Stimulated activated CD4-positive, alpha-beta T cell treated with anti-CD3 and anti-CD28 coated beads, Interleukin-1b, Interleukin-23, amount 100 ng/mL, for 1 hour (primary cell): Measurements from ENCODE around the gene NMNAT3.
"Not testable (repeated sequence)": the region's sequence is repeated elsewhere in the genome, so short reads cannot be mapped to it uniquely, and the experiment has no call there.

Experiments
- DNase-seq, 2 donors: peaks; one replicate each; pipeline ENCODE4 v3.0.0-alpha.2; 2020; ENCODE audit warnings: low read depth in 2 of 2

Gene NMNAT3

GRCh38 chr3:139583651-139584050 lies 94.1 kb downstream of the NMNAT3 start:
- not testable (repeated sequence) for DNase-seq

- no peak for DNase-seq
These were observed 99.0 kb downstream of the NMNAT3 start for GRCh38 chr3:139578783-139579182.

- DNase-seq: no peak
These were observed 99.9 kb downstream of the NMNAT3 start for GRCh38 chr3:139577909-139578308.

GRCh38 chr3:139577346-139577745 lies 100.4 kb downstream of the NMNAT3 start:
- no peak for DNase-seq

- DNase-seq: no peak
These were observed 103.5 kb downstream of the NMNAT3 start for GRCh38 chr3:139574026-139574947.

- no peak for DNase-seq
These were observed 104.7 kb downstream of the NMNAT3 start for GRCh38 chr3:139572847-139573672.

GRCh38 chr3:139571711-139572110 lies 106.1 kb downstream of the NMNAT3 start:
- DNase-seq: no peak

- DNase-seq: no peak
These were observed 113.4 kb downstream of the NMNAT3 start for GRCh38 chr3:139564294-139564861.

GRCh38 chr3:139561959-139562676 lies 115.7 kb downstream of the NMNAT3 start:
- DNase-seq: no peak

- no peak for DNase-seq
These were observed 116.4 kb downstream of the NMNAT3 start for GRCh38 chr3:139561255-139561817.

- DNase-seq: no peak
These were observed 117.4 kb downstream of the NMNAT3 start for GRCh38 chr3:139560411-139560810.

- no peak for DNase-seq
These were observed 118.2 kb downstream of the NMNAT3 start for GRCh38 chr3:139559541-139559940.

GRCh38 chr3:139558351-139559266 lies 119.2 kb downstream of the NMNAT3 start:
- no peak for DNase-seq

- DNase-seq: no peak
These were observed 120.7 kb downstream of the NMNAT3 start for GRCh38 chr3:139557041-139557440.

GRCh38 chr3:139555249-139555648 lies 122.5 kb downstream of the NMNAT3 start:
- DNase-seq: no peak

GRCh38 chr3:139554628-139555027 lies 123.1 kb downstream of the NMNAT3 start:
- DNase-seq: no peak

GRCh38 chr3:139552632-139553365 lies 125.0 kb downstream of the NMNAT3 start:
- DNase-seq: no peak

GRCh38 chr3:139548801-139549200 lies 129.0 kb downstream of the NMNAT3 start:
- no peak for DNase-seq

GRCh38 chr3:139547666-139548065 lies 130.1 kb downstream of the NMNAT3 start:
- DNase-seq: no peak

GRCh38 chr3:139546772-139547171 lies 131.0 kb downstream of the NMNAT3 start:
- no peak for DNase-seq
